Measurements from ENCODE around the gene CTIF. TPM values are rescaled to one million over a fixed set of nuclear protein-coding genes. Genes with fewer than 3 reads are reported as not detected.

The CTIF gene
- total and polyA plus RNA-seq, 5 donors from 2014 or later, result 0.23 to 1.8 TPM; not detected in 3

DNA sequence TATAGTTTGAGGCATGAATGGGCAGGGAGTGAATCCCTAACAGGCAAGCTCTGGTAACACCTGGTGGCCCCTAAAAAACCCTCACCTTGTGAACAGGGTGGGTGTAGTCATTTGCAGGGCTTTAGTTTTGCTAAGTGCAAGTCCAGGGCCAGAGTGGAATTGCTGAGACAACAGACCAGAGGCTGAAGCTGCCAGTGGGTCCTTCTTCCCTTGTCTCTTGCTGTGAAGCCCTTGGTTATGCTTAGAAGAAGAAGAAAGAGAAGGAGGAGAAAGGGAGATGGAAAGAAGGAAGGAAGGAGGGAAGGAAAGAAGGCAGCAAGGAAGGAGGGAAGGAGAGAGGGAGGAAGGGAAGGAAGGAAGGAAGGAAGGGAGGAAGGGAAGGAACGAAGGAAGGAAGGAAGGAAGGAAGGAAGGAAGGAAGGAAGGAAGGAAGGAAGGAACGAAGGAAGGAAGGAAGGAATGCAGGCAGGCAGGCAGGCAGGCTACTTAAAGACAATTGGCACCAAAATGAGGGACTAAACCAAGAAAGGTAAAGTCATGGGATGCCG is 366.1 kb downstream of the CTIF start:
- Histone ChIP-seq H3K27ac (ENCODE audit: insufficient read depth, low read length, poor library complexity, severe bottlenecking) (no peak overlapping the region), H3K36me3 (ENCODE audit: control insufficient read depth, insufficient read depth, low read length) (peaks cover 2% of the 10 kb centered on the region), H3K4me3 (ENCODE audit: low read depth, low read length) (no peak overlapping the region), H3K27me3 (ENCODE audit: control insufficient read depth, insufficient read depth, low read length) (no peaks in the 10 kb centered on the region), H3K9me3 (ENCODE audit: control insufficient read depth in 2 of 2, low read length in 2 of 2) (peaks cover 9% of the 10 kb centered on the region in 2 experiments), H3K4me1 (ENCODE audit: control insufficient read depth, insufficient read depth, low read length, poor library complexity, severe bottlenecking) (peaks cover 3% of the 10 kb centered on the region)
- Mint-ChIP-seq H3K4me3 (no peak overlapping the region), H3K4me1 (peaks cover 4 to 16% (median 7%) of the 10 kb centered on the region in 4 donors), H3K9me3 (peaks cover 0 to 16% (median 4%) of the 10 kb centered on the region in 7 donors), H3K27ac (peak overlapping the region in 1 of 3 donors; percentile 51), H3K27me3 (no peaks in the 10 kb centered on the region), H3K36me3 (no peaks in the 10 kb centered on the region)
- ATAC-seq (ENCODE audit: low read depth in 2 of 2) (no peak), DNase-seq (no peak)

DNA sequence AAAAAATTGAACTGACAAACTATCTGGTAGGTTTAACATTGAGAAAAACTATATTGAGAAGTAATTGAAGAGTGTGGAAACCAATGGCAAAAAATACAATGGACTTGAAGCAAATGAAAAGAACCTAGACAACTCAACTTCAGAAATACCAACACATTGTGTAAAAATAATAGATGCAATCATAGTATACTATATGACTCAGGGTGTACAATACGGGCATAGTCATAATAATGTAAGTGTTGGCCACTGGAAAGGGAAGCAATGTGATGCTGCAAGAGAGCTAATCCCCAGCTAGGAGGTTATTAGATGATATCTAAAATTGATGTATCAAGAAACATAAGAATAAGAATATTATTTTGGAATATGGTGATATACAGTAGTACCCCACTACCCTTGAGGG is 366.7 kb downstream of the CTIF start:
- H3K27me3 Mint-ChIP-seq, result no peaks in the 10 kb centered on the region
- Histone ChIP-seq H3K9me3 (ENCODE audit: control insufficient read depth in 2 of 2, low read length in 2 of 2) (peaks cover 9% of the 10 kb centered on the region in 2 experiments), H3K4me3 (ENCODE audit: low read depth, low read length) (no peak overlapping the region), H3K4me1 (ENCODE audit: control insufficient read depth, insufficient read depth, low read length, poor library complexity, severe bottlenecking) (peaks cover 7% of the 10 kb centered on the region), H3K27ac (ENCODE audit: insufficient read depth, low read length, poor library complexity, severe bottlenecking) (no peak overlapping the region), H3K27me3 (ENCODE audit: control insufficient read depth, insufficient read depth, low read length) (no peaks in the 10 kb centered on the region), H3K36me3 (ENCODE audit: control insufficient read depth, insufficient read depth, low read length) (peaks cover 2% of the 10 kb centered on the region)
- DNase-seq, result no peak
- peaks cover 0 to 16% (median 4%) of the 10 kb centered on the region in 7 donors for H3K9me3 Mint-ChIP-seq
- H3K36me3 Mint-ChIP-seq, result no peaks in the 10 kb centered on the region
- H3K4me3 Mint-ChIP-seq, result no peak overlapping the region
- no peak overlapping the region for H3K27ac Mint-ChIP-seq
- H3K4me1 Mint-ChIP-seq, result peaks cover 5 to 17% (median 9%) of the 10 kb centered on the region in 4 donors
- ATAC-seq (ENCODE audit: low read depth in 2 of 2), result no peak

DNA sequence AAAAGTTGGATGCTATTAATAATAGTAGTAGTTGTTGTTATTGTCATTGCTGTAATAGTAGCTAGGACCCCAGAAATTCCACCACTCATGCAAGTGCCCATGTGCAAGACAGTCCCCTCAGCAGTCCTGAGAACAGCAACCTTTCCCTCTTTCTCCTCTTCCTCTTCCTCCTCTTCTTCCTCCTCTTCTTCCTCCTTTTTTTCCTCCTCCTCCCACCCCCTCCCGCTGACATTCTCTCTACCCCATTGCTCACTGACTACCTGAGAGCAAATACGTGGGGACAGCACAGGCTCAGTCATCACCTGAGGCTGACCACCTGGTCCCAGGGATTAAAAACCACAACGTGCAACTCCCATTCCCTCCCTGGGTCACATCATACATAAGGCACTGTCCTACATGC is 370.1 kb downstream of the CTIF start:
- H3K36me3 Mint-ChIP-seq, result no peaks in the 10 kb centered on the region
- H3K36me3 ChIP-seq (ENCODE audit: control insufficient read depth, insufficient read depth, low read length), result peaks cover 2% of the 10 kb centered on the region
- peaks cover 7% of the 10 kb centered on the region for H3K27me3 Mint-ChIP-seq
- peak overlapping the region in 1 of 3 donors; percentile 25 for H3K27ac Mint-ChIP-seq
- H3K27ac ChIP-seq (ENCODE audit: insufficient read depth, low read length, poor library complexity, severe bottlenecking), result no peak overlapping the region
- no peak for DNase-seq
- peaks cover 5 to 25% (median 15%) of the 10 kb centered on the region in 4 donors for H3K4me1 Mint-ChIP-seq
- H3K9me3 Mint-ChIP-seq, result peaks cover 0 to 16% (median 4%) of the 10 kb centered on the region in 7 donors
- peaks cover 7% of the 10 kb centered on the region for H3K4me1 ChIP-seq (ENCODE audit: control insufficient read depth, insufficient read depth, low read length, poor library complexity, severe bottlenecking)
- peaks cover 9% of the 10 kb centered on the region in 2 experiments for H3K9me3 ChIP-seq (ENCODE audit: control insufficient read depth in 2 of 2, low read length in 2 of 2)
- no peak for ATAC-seq (ENCODE audit: low read depth in 2 of 2)
- no peak overlapping the region for H3K4me3 Mint-ChIP-seq
- H3K4me3 ChIP-seq (ENCODE audit: low read depth, low read length), result no peak overlapping the region
- no peaks in the 10 kb centered on the region for H3K27me3 ChIP-seq (ENCODE audit: control insufficient read depth, insufficient read depth, low read length)

DNA sequence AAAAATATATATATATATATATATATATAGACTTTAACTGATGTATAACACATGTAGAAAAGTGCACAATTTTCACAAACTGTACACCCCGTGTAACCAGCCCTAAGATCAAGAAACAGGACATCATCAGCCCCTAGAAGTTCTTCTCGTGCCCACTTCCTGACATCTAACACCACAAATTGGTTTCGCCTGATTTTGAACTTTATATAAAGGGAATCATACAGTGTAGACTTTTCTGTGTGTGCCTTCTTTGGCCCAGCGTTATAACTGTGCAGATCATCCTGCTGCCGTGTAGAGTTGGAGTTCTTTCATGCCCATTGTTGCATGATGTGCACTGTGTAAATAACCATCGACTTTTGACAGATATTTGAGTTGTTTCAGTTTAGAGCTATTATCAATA is 370.9 kb downstream of the CTIF start:
- Histone ChIP-seq H3K27me3 (ENCODE audit: control insufficient read depth, insufficient read depth, low read length) (no peaks in the 10 kb centered on the region), H3K9me3 (ENCODE audit: control insufficient read depth in 2 of 2, low read length in 2 of 2) (peaks cover 2 to 3% of the 10 kb centered on the region in 2 experiments), H3K4me1 (ENCODE audit: control insufficient read depth, insufficient read depth, low read length, poor library complexity, severe bottlenecking) (peaks cover 7% of the 10 kb centered on the region), H3K36me3 (ENCODE audit: control insufficient read depth, insufficient read depth, low read length) (peaks cover under 1% of the 10 kb centered on the region), H3K4me3 (ENCODE audit: low read depth, low read length) (no peak overlapping the region), H3K27ac (ENCODE audit: insufficient read depth, low read length, poor library complexity, severe bottlenecking) (no peak overlapping the region)
- no peaks in the 10 kb centered on the region for H3K36me3 Mint-ChIP-seq
- no peak overlapping the region for H3K27ac Mint-ChIP-seq
- ATAC-seq (ENCODE audit: low read depth in 2 of 2), result peak; percentile 53 to 67
- H3K27me3 Mint-ChIP-seq, result peaks cover 7% of the 10 kb centered on the region
- H3K4me1 Mint-ChIP-seq, result peaks cover 5 to 25% (median 15%) of the 10 kb centered on the region in 4 donors
- H3K9me3 Mint-ChIP-seq, result peaks cover 0 to 8% (median 2%) of the 10 kb centered on the region in 7 donors
- H3K4me3 Mint-ChIP-seq, result peak overlapping the region in 1 of 4 donors; percentile 1
- DNase-seq, result peak in 2 of 3 donors; percentile 39 to 61

DNA sequence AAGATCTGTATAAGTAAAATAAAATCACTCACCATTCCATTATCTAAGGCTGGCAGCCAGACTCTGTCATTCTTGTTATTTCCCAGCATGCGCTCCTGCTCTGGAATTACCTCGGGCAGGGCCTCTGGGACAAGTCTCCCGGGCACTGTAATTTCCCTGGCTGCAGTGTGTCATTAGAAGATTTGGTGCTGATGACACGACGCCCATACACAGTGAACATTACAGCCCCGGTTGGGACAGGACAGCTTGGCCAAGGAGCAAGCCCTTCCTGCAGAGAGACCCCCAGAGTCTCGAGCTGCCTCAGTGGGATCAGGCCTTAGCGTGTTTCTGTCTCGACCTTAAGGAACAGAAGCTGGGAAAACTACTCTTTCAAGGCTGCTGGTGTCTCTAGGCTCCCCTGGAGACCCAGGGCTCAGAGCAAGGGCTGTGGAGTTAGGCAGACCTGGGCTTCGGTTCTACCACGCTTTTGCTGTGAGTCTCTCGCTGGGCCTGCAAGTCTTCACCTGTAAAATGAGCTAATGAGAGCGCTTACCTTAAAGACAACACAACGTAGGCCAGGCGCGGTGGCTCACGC is 372.2 kb downstream of the CTIF start:
- no peak overlapping the region for H3K4me3 Mint-ChIP-seq
- H3K27me3 Mint-ChIP-seq, result peaks cover 7% of the 10 kb centered on the region
- Histone ChIP-seq H3K27me3 (ENCODE audit: control insufficient read depth, insufficient read depth, low read length) (no peaks in the 10 kb centered on the region), H3K4me1 (ENCODE audit: control insufficient read depth, insufficient read depth, low read length, poor library complexity, severe bottlenecking) (peaks cover 7% of the 10 kb centered on the region), H3K9me3 (ENCODE audit: control insufficient read depth in 2 of 2, low read length in 2 of 2) (no peaks in the 10 kb centered on the region), H3K4me3 (ENCODE audit: low read depth, low read length) (no peak overlapping the region), H3K27ac (ENCODE audit: insufficient read depth, low read length, poor library complexity, severe bottlenecking) (no peak overlapping the region), H3K36me3 (ENCODE audit: control insufficient read depth, insufficient read depth, low read length) (no peaks in the 10 kb centered on the region)
- no peaks in the 10 kb centered on the region for H3K36me3 Mint-ChIP-seq
- H3K27ac Mint-ChIP-seq, result peak overlapping the region in 1 of 3 donors; percentile 20
- H3K9me3 Mint-ChIP-seq, result no peaks in the 10 kb centered on the region
- H3K4me1 Mint-ChIP-seq, result peaks cover 5 to 26% (median 15%) of the 10 kb centered on the region in 4 donors
- DNase-seq (no peak), ATAC-seq (ENCODE audit: low read depth in 2 of 2) (no peak)

Other genes starting within 250 kb of the CTIF start
- not detected for gene ZBTB7C, start 129.6 kb upstream of the CTIF start, total RNA-seq
- not detected for gene ZBTB7C, start 129.6 kb upstream of the CTIF start, polyA plus RNA-seq